Mesendoderm (in vitro differentiated cells): ENCODE measurements around the gene TNK2.
"Not testable (repeated sequence)": the region's sequence is repeated elsewhere in the genome, so short reads cannot be mapped to it uniquely, and the experiment has no call there.

Experiments
- DNase-seq: peaks from one replicate; pipeline ENCODE4 v3.0.0; 2013
- H2AK5ac ChIP-seq: 2 replicates; pipeline ENCODE4 v1.6.1; 2013; ENCODE audit warnings: low read length, inconsistent platforms
- H2BK120ac ChIP-seq: 2 replicates; pipeline ENCODE4 v1.6.1; 2013; ENCODE audit warnings: low read depth, mild to moderate bottlenecking, low read length, moderate library complexity, mixed read lengths
- H2BK15ac ChIP-seq: replicated peaks from 2 replicates; pipeline ENCODE4 v1.6.1; 2013; ENCODE audit warnings: low read depth, mild to moderate bottlenecking, moderate library complexity
- H2BK5ac ChIP-seq: 2 replicates; pipeline ENCODE4 v1.6.1; 2013; ENCODE audit warnings: low read length, inconsistent platforms
- H3K18ac ChIP-seq: 2 replicates; pipeline ENCODE4 v1.6.1; 2013; ENCODE audit warnings: mild to moderate bottlenecking, low read length, mixed read lengths
- H3K23ac ChIP-seq: one replicate; pipeline ENCODE4 v1.6.1; 2013; ENCODE audit warnings: low read length
- H3K27ac ChIP-seq: 2 replicates; pipeline ENCODE4 v1.5.1; 2013; ENCODE audit warnings: low read depth, mild to moderate bottlenecking, inconsistent platforms, low read length, moderate library complexity
- H3K27me3 ChIP-seq: 2 replicates; pipeline ENCODE4 v1.6.1; 2013; ENCODE audit warnings: low read length, control low read depth, mild to moderate bottlenecking, inconsistent platforms; ENCODE audit not compliant: insufficient read depth, poor library complexity
- H3K36me3 ChIP-seq: 2 replicates; pipeline ENCODE4 v1.6.1; 2013; ENCODE audit warnings: low read length, inconsistent platforms; ENCODE audit not compliant: control insufficient read depth, insufficient read depth
- H3K4ac ChIP-seq: one replicate; pipeline ENCODE4 v1.6.1; 2013; ENCODE audit warnings: low read depth, mild to moderate bottlenecking, low read length, moderate library complexity
- H3K4me1 ChIP-seq: 2 replicates; pipeline ENCODE4 v1.6.1; 2013; ENCODE audit warnings: low read depth, low read length, inconsistent platforms; ENCODE audit not compliant: control insufficient read depth
- H3K4me2 ChIP-seq: 2 replicates; pipeline ENCODE4 v1.6.1; 2013; ENCODE audit warnings: low read length
- H3K4me3 ChIP-seq: 2 replicates; pipeline ENCODE4 v1.5.1; 2013; ENCODE audit warnings: mild to moderate bottlenecking, low read length
- H3K56ac ChIP-seq: one replicate; pipeline ENCODE4 v1.6.1; 2013; ENCODE audit warnings: low read length
- H3K79me1 ChIP-seq: 2 replicates; pipeline ENCODE4 v1.6.1; 2013; ENCODE audit warnings: low read length, inconsistent platforms
- H3K79me2 ChIP-seq: 2 replicates; pipeline ENCODE4 v1.6.1; 2013; ENCODE audit warnings: mild to moderate bottlenecking, low read length; ENCODE audit not compliant: control insufficient read depth, insufficient read depth
- H3K9ac ChIP-seq: 2 replicates; pipeline ENCODE4 v1.6.1; 2013; ENCODE audit warnings: low read length, inconsistent platforms
- H4K5ac ChIP-seq: one replicate; pipeline ENCODE4 v1.6.1; 2013; ENCODE audit warnings: low read length
- H4K8ac ChIP-seq: one replicate; pipeline ENCODE4 v1.6.1; 2013; ENCODE audit warnings: low read depth, mild to moderate bottlenecking, control low read depth, low read length, moderate library complexity
- WGBS: extraction: QIAGEN DNeasy Blood & Tissue Kit; methylation state at CpG from one replicate; pipeline ENCODE4 v1.1.7; 2013; ENCODE audit warnings: low lambda C conversion rate, missing lambda C conversion rate; ENCODE audit not compliant: insufficient coverage; ENCODE audit errors: extremely low coverage; 5-methylcytosine and 5-hydroxymethylcytosine counted together

The TNK2 gene

GRCh38 chr3:195914648-195915473 lies 6.5 kb upstream of the TNK2 start:
- peak overlapping the region; percentile 23 for H3K4me2 ChIP-seq
- H3K79me2 ChIP-seq, result no peaks in the 10 kb centered on the region
- H3K4me1 ChIP-seq, result peaks cover 9% of the 10 kb centered on the region
- peak overlapping the region; percentile 59 for H3K56ac ChIP-seq
- no peaks in the 10 kb centered on the region for H3K27me3 ChIP-seq
- no peak overlapping the region for H4K5ac ChIP-seq
- no peak overlapping the region for H4K8ac ChIP-seq
- no peak overlapping the region for H2AK5ac ChIP-seq
- no peak overlapping the region for H3K18ac ChIP-seq
- DNase-seq, result peak; percentile 99
- peak overlapping the region; percentile 88 for H3K27ac ChIP-seq
- H3K9ac ChIP-seq, result peak overlapping the region; percentile 18
- no peaks in the 10 kb centered on the region for H3K79me1 ChIP-seq
- H3K4me3 ChIP-seq, result no peak overlapping the region
- peak overlapping the region; percentile 3 for H2BK5ac ChIP-seq
- H2BK120ac ChIP-seq, result no peak overlapping the region
- H2BK15ac ChIP-seq, result no peak overlapping the region
- H3K4ac ChIP-seq, result no peak overlapping the region
- no peak overlapping the region for H3K23ac ChIP-seq
- no CpG with 5 or more reads among the region's 14 CpGs for WGBS
- no peaks in the 10 kb centered on the region for H3K36me3 ChIP-seq

GRCh38 chr3:195914146-195914545 lies 5.8 kb upstream of the TNK2 start:
- not testable (repeated sequence) for DNase-seq, H2AK5ac ChIP-seq, H3K9ac ChIP-seq, H2BK15ac ChIP-seq, H2BK120ac ChIP-seq, H3K27ac ChIP-seq, H3K4me3 ChIP-seq, H3K4ac ChIP-seq, H3K4me1 ChIP-seq, H4K8ac ChIP-seq, H3K4me2 ChIP-seq, H3K79me2 ChIP-seq, H2BK5ac ChIP-seq, H3K23ac ChIP-seq, H3K79me1 ChIP-seq, H3K36me3 ChIP-seq, H3K27me3 ChIP-seq, H4K5ac ChIP-seq, H3K18ac ChIP-seq
- peak overlapping the region; percentile 25 for H3K56ac ChIP-seq
- WGBS, result no CpG with 5 or more reads among the region's 8 CpGs

- no CpG with 5 or more reads among the region's 11 CpGs for WGBS
- H3K79me2 ChIP-seq, result no peaks in the 10 kb centered on the region
Measured at GRCh38 chr3:195913382-195913781, 5.0 kb upstream of the TNK2 start.

GRCh38 chr3:195911946-195912270 lies 3.6 kb upstream of the TNK2 start:
- H3K4me3 ChIP-seq, result no peak overlapping the region
- H3K27me3 ChIP-seq, result no peaks in the 10 kb centered on the region
- H3K4me2 ChIP-seq, result no peak overlapping the region
- H3K27ac ChIP-seq, result no peak overlapping the region
- H3K9ac ChIP-seq, result no peak overlapping the region
- peak; percentile 59 for DNase-seq
- no peak overlapping the region for H3K56ac ChIP-seq
- H3K23ac ChIP-seq, result no peak overlapping the region
- H2BK120ac ChIP-seq, result no peak overlapping the region
- peaks cover under 1% of the 10 kb centered on the region for H3K79me2 ChIP-seq
- H2AK5ac ChIP-seq, result no peak overlapping the region
- no CpG with 5 or more reads among the region's 4 CpGs for WGBS
- no peak overlapping the region for H4K5ac ChIP-seq
- no peak overlapping the region for H4K8ac ChIP-seq
- H3K36me3 ChIP-seq, result no peaks in the 10 kb centered on the region
- peak overlapping the region; percentile 19 for H3K18ac ChIP-seq
- peaks cover 4% of the 10 kb centered on the region for H3K79me1 ChIP-seq
- H2BK5ac ChIP-seq, result no peak overlapping the region
- H3K4me1 ChIP-seq, result peaks cover 10% of the 10 kb centered on the region
- no peak overlapping the region for H3K4ac ChIP-seq
- H2BK15ac ChIP-seq, result no peak overlapping the region

More at GRCh38 chr3:195913382-195913781, 5.0 kb upstream of the TNK2 start:
- H3K4ac ChIP-seq, result no peak overlapping the region
- no peak overlapping the region for H2BK5ac ChIP-seq
- no peak overlapping the region for H4K8ac ChIP-seq
- no peak overlapping the region for H3K56ac ChIP-seq
- no peak overlapping the region for H3K18ac ChIP-seq
- DNase-seq, result no peak
- H2AK5ac ChIP-seq, result no peak overlapping the region
- H3K23ac ChIP-seq, result no peak overlapping the region
- no peak overlapping the region for H3K4me3 ChIP-seq
- H3K9ac ChIP-seq, result no peak overlapping the region
- H3K27ac ChIP-seq, result no peak overlapping the region
- H3K79me1 ChIP-seq, result no peaks in the 10 kb centered on the region
- no peaks in the 10 kb centered on the region for H3K27me3 ChIP-seq
- H3K4me1 ChIP-seq, result peaks cover 9% of the 10 kb centered on the region
- H3K4me2 ChIP-seq, result no peak overlapping the region
- no peaks in the 10 kb centered on the region for H3K36me3 ChIP-seq
- H2BK120ac ChIP-seq, result no peak overlapping the region
- H2BK15ac ChIP-seq, result no peak overlapping the region
- H4K5ac ChIP-seq, result no peak overlapping the region

GRCh38 chr3:195911041-195911945 lies 2.9 kb upstream of the TNK2 start:
- no peaks in the 10 kb centered on the region for H3K36me3 ChIP-seq

More at GRCh38 chr3:195911041-195911945, 2.9 kb upstream of the TNK2 start:
- WGBS, result no CpG with 5 or more reads among the region's 14 CpGs
- H3K4ac ChIP-seq, result no peak overlapping the region
- H3K4me1 ChIP-seq, result peaks cover 10% of the 10 kb centered on the region
- no peak overlapping the region for H4K8ac ChIP-seq
- H3K79me2 ChIP-seq, result peaks cover 2% of the 10 kb centered on the region
- H3K23ac ChIP-seq, result no peak overlapping the region
- peak overlapping the region; percentile 19 for H3K18ac ChIP-seq
- no peak overlapping the region for H2AK5ac ChIP-seq
- H3K79me1 ChIP-seq, result peaks cover 4% of the 10 kb centered on the region
- no peaks in the 10 kb centered on the region for H3K27me3 ChIP-seq
- no peak overlapping the region for H3K27ac ChIP-seq
- H4K5ac ChIP-seq, result no peak overlapping the region
- no peak overlapping the region for H3K4me3 ChIP-seq
- DNase-seq, result no peak
- no peak overlapping the region for H2BK15ac ChIP-seq
- no peak overlapping the region for H3K9ac ChIP-seq
- peak overlapping the region; percentile 12 for H3K56ac ChIP-seq
- H3K4me2 ChIP-seq, result no peak overlapping the region
- H2BK120ac ChIP-seq, result no peak overlapping the region
- no peak overlapping the region for H2BK5ac ChIP-seq
